HG03521 (cell line): Measurements from ENCODE around the gene OXLD1.
A peak's percentile ranks its signal among the peaks of the same experiment; 100 is the strongest.

Source experiments
- ATAC-seq: cut with Tn5 transposase; IDR thresholded peaks from one replicate; pipeline ENCODE4 v1.9.1; 2021; ENCODE audit warnings: mild to moderate bottlenecking, moderate library complexity; ENCODE audit not compliant: unreplicated experiment

OXLD1 gene

GRCh38 chr17:81666342-81667191 lies at the start of gene OXLD1, which contains the start of gene CCDC137:
TSS of gene OXLD1 (minus strand) at chr17:81666605. CDS start at chr17:81666577, 28 bp downstream.
TSS of gene CCDC137 (plus strand) at chr17:81666737. CDS start at chr17:81666767, 30 bp downstream.
- peak; percentile 92 for ATAC-seq

- ATAC-seq = no peak
Observed at GRCh38 chr17:81715107-81715871, 48.9 kb upstream of the OXLD1 start.

GRCh38 chr17:81714412-81715106 lies 48.2 kb upstream of the OXLD1 start:
- no peak for ATAC-seq

- ATAC-seq = no peak
Observed at GRCh38 chr17:81713556-81714411, 47.4 kb upstream of the OXLD1 start.

GRCh38 chr17:81713004-81713555 lies 46.7 kb upstream of the OXLD1 start:
- ATAC-seq = no peak

- no peak for ATAC-seq
Observed at GRCh38 chr17:81712468-81713003, 46.1 kb upstream of the OXLD1 start.

GRCh38 chr17:81711814-81712467 lies 45.5 kb upstream of the OXLD1 start, which contains the start of gene SLC25A10:
TSS of gene SLC25A10 (plus strand) at chr17:81712284. CDS start at chr17:81712427, 143 bp downstream.
- peak; percentile 68 for ATAC-seq

GRCh38 chr17:81710514-81711308 lies 44.3 kb upstream of the OXLD1 start:
- no peak for ATAC-seq

- ATAC-seq = no peak
Observed at GRCh38 chr17:81708739-81709185, 42.4 kb upstream of the OXLD1 start.

GRCh38 chr17:81707725-81708646 lies 41.6 kb upstream of the OXLD1 start:
- ATAC-seq = no peak

GRCh38 chr17:81706757-81707624 lies 40.6 kb upstream of the OXLD1 start:
- ATAC-seq = no peak

- no peak for ATAC-seq
Observed at GRCh38 chr17:81706232-81706611, 39.8 kb upstream of the OXLD1 start.

- ATAC-seq = no peak
Observed at GRCh38 chr17:81705518-81706231, 39.3 kb upstream of the OXLD1 start.

GRCh38 chr17:81703747-81704654 lies 37.6 kb upstream of the OXLD1 start:
- ATAC-seq = no peak
